NCI-H446 (cell line): ENCODE measurements around the gene COL18A1.

Source experiments
- DNase-seq, 2 experiments: peaks; one replicate each; lab custom pipeline; 2025; lab: John Stamatoyannopoulos, UW

The COL18A1 gene

DNA sequence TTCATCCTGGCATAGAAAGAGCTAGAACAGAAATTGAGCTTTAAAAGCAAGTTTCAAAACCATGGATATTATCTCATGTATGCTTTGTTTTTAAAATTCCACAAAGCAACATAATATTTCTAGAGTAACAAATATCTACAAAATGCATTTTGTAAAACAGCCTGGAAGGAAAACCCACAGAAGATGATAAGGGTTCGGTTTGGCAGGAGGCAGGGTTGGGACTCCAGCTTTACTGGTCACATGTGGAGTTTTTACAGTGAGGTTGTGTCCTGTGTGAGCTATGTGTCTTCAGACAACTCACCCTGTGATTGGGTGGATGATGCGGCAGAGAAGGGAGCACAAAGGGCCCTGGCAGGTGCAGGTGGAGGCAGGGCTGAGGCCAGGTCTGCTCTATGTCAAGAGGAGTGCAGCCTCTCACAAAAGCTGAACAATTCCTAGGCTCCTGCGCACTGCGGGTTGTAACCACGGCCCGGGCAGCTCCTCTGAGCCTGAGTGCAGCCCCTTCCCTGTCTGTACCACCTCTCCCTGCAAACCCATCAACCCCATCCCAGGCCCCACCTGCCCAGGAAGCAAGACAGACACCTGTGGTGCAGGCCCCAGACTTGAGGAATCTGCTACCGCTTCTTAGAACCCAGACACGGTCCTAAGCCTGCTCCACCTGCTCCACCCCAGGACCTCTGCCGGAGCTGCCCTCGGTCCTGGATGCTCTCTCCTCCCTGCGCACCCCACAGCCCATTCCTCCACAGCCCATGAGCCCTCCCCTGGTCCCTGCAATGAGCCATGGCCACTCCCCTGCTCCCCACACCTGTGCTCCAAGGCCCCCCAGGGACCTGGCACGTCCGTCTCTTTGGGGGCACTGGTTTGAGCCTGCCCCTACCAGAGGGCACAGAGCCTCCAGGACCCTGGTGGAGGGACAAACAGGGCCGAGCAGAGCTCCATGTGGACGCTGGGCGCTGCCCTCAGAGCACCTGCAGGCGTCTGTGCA lies 2.8 kb upstream of the COL18A1 start:
- DNase-seq: no peak

DNA sequence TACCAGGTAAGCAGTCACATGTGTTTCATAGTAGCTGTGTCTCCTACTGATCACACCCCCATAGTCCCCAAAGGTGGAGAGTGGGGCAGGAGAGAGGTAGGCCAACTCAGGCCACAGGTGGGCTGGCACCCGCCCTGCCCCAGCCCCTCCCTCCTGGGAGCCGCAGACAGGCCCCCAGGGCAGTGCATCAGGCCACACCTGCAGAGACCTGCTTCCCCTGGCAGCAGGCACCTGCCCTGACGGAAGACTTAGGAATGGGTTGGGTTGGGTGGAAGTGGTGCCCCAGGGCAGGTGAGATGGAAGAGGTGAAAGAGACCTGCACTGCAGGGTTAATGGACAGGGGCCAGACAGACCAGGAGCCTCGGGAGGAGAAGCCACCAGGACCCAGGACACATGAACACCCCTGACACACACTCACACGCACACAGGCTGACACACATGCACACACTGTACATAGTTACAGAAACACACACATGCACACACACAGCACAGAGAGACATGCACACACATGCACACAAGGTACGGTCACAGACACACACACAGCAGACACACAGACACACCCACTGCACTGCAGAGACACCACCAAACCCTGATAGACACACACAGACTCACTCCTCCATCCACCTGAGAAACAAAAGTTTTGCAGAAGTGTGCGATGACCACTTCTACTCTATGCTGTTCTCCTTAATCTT lies 1.7 kb upstream of the COL18A1 start:
- DNase-seq: no peak

DNA sequence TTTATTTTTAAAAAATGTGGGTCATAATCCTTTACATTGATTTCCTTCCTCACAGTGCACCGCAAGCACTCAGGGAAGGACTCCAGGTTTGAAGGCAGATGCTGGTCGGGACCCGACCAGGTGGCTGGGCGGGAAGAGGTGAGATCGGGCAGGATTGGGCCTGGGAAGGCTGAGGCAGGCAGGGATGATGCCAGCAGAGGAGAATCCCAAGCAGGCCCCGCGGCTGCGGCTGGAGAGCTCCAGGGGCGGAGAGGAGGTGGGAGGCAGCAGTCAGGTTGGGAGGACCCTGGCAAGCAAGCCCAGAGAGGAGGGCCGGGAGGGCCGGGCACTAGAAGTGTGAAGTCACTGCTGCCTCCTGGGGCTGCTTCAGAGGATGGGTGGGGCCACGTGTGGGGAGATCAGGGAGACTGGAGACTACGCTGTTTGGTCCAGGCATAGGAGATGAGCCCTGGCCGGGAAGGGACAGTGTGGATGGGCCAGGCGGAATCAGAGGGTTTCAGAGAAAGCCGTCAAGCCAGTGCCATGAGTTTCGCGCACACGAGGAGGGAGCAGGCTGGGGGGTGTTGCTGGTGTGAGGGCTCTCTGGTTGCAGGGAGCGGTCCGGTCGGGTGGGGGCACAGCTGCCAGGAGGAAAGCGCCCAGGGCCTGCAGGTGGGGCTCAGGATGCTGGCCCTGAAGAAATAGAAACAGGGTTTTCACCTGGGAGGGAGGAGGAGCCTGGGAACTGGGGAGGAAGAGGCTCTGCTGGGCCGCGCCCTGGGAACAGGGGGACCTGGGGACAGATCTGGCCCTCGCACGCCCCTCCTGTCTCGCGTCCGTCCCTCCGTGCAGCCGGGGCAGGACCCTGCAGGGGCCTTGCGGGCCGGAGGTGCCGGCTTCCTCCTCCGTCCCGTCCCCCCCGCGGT lies 888 bp upstream of the COL18A1 start:
- DNase-seq: no peak

DNA sequence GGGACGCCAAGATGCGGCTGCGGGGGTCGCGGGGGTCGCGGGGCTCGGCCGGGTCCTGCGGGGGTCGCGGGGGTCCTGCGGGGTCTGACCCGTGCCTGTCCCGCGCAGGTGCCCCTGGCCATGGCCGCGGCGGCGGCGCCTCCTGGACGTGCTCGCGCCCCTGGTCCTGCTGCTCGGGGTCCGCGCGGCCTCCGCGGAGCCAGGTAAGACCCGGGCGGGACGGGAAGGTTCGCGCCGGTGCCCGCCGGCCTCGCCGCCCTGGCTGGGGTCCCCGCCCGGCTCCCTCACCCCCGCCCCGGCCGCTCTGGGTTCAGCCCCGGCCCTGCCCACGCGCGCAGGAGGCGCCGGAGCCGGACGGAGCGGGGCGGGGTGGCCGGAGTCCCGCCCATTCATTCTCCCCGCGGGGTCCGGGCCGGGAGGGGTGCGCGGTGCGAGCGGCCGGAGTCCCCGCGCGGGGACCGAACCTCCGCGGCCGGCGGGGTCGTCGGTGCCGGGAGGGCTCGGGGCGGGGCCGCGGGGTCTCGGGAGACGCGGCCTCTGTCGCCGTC lies 380 bp downstream of the COL18A1 start:
- DNase-seq: no peak

DNA sequence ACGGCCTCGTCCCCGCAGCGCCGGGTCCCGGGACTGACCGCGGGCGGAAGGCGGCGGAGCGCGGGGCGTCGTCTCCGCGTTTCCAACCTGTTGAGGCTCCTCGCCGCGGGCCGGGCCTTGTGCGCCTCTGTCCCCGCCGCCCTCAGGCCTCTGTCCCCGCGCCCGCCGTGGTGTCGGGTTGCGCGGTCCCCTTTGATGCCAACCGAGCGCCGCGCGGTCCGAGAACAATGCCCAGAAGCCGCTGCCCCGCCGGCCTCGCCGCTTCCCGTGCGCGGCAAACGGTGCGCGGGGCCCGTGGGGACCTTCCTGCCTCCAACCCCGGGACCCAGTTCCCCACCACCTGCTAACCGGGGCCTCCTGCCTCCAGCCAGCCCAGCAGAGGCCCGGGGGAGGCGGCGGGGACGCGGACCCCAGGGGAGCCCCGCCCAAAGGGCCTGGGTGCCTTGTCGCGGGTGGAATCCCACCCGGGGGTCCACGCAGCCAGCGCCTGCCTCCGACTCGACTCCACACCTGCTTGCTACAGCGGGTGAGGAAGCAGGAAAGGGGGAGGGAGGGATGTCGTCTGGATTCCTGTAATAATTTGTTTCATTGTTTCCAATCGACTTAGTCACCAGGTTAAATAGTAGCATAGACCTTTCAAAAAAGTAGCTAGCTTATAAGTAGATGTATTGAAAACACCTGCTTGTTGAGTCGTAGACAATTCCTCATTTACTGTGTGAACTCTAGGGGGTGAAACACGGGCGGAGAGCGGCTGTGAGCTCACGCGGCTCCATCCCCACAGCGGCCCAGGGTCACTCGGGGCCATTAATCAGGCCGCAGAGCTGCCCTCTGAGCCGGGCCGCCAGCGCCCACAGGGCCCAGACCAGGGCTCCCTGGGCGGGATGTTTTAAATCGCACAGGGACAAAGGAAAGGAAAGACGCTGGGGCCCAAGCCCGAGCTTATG lies 1.1 kb downstream of the COL18A1 start:
- no peak for DNase-seq

DNA sequence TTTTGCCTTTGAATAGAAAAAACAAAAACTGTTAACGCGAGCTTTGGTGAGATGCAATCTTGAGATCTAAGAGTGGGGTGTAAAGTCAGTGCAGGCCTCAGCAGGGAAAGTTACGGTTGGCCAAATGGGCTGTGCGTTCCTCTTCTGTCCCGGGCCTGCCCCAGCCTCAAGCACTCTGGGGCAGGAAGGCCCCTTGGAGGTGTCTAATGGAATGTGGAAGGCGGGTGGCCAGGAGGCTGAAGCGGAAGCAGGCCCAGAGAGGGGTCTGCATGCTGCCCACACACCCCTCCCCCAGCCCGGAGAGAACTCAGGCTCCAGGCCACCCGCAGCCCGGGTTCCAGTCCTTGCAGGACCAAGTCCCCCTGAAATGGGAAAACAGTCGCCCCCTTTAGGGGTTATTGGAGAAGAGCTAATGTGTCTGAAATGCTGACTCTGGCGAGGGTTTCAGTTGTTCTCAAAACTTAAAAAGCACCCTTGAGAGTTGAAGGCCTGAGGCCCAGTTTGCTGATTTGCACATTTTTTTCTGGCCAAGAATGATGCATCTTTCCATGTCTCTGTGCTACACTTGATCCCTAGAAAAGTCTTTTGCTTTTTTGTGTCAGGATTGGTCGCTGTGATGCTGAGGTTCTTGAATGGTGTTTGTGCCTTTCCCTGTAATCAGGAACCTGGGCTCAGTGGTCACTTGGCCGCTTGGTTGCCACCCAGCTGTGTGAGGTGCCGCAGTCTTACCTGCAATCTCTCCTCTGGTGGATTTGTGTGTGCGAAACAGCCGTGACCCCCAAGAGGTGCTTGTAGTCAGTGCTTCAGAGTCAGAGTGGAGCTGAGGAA lies 2.0 kb downstream of the COL18A1 start:
- DNase-seq: no peak

DNA sequence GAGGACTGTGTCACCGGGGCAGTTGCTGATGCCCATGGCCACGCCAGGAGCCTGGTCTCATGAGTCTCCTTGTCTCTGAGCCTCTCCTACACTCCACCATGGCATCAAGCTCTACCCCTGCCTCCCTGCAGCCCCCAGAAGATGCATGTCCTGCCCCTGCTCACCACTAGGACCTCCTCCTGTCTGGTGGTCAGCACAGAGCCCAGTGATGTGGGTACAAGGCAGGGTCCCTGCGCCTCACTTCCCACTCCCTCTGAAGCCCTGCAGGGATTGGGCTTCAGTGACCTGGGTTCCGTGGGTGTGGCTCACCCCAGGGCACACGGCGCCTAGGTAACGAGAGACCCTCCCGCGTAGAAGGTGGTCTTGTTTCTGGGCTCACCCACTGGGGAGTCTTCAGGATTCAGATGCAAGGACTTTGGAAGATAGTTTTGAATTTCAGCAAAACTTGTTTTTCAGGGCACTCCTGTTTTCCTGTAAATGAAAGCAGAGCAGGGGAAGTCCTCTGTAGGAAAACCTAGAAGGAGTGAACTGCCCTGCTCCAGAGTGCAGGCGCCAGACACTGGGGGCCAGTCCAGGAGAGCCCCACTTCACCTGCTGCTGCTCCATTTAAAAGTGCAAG lies 2.8 kb downstream of the COL18A1 start:
- DNase-seq: no peak

DNA sequence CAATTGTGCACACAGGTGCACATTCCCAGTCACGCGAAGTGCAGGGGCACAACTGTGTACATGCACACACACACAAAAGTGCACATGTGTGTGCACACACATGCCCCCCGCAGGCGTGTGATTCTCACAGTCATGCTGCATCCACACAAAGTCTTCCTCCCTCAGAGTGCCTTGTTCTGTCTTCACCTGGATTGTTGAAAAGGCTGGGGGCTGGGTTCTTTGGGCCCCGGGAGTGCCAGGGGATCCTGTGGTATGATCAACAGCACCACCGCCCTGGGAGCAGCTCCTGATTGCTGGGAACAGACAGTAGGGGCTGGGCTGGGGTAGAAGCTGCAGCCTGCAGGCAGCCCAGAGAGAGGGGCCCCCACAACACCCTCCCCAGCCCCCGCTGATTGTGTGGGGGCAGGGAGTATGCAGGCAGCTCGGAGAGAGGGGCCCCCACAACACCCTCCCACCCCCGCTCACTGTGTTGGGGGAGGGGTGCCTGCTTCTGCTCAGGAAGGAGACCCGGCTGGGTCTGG lies 3.4 kb downstream of the COL18A1 start:
- no peak for DNase-seq

DNA sequence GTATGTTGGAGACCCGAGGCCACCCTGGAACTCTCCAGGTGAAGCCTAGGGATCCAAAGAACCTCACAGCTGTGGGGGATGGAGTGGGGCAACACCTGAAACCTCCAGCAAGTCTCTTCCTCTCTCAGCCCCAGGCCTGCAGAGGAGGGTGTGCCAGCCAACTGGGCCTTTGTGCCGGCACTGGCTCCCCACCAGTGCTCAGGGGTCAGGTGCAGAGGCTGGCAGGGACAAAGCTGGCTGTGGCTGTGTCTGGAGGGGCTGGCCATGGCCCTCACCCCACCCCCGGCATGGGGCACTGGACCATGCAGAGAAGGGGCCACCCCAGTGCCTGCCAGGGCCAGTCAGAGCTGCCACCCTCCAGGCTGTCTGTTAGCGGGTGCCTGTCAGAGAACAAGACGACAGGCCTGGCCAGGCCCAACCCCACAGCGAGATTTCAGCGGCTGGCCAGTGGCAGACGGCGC lies 3.9 kb downstream of the COL18A1 start:
- no peak for DNase-seq

DNA sequence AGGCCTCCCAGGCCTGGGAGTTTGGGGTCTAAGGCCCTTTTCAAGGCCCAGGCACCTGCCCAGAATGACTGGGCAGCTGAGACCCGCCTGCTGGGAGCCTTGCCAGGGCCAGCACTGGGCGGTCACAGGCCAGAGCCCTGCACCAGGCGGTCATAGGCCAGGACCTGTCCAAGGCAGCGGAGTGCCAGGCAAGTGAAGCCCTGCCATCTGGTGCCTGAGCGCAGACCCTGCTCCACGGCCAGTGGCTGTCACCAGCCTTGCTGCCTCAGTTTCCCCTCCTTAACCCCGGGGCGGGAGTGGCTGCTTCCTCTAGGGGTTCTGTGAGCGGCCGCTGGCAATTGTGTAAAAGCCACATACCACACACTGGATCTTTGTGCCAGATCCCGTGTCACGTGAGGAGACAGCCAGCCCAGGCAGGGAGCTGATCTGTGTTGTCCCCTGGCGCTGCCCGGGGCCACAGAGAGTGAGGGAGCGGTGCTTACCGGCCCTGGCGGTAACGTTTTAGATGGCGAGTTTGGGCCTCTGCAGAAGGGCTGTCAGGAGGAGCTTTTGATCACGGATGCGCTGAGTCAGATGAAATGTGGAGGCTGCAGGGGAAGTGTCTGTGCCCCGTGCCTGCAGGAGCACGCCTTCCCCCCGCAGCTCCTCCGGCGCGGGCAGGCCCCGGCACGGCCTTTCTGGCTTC lies 4.6 kb downstream of the COL18A1 start:
- no peak for DNase-seq

DNA sequence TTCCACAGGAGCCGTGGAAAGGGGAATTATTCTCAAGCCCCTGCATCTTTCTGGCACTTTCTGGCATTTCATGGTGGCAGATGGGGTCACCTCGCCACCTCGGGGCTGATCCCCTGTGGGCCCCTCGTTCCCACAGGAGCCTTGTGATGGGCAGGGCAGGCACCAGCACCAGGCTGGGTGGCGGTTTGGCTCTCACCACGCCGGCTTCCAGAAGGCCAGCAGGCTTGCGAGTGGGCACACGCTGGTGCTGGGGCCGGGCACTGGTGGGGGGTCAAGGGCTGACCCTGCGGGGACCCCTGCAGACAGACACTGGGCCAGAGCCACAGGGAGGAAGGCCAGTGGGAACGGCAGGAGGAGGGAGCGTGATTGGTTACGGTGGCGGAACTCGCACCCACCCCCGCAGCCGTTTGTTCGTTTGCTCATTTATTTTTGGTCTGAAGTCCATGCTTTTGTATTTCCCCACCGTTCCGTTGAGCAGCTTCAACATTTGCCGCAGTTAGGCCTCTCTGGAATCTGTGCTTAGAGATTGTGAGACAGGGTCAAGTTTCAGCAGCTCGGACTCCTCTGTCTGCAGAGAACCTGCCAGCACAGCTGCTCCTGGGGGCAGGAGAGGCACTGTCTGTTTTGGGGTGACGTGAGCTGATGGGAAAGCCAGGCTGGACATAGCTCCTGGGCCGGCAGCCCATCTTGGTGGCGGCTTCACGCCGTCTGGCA lies 5.3 kb downstream of the COL18A1 start:
- DNase-seq: no peak

DNA sequence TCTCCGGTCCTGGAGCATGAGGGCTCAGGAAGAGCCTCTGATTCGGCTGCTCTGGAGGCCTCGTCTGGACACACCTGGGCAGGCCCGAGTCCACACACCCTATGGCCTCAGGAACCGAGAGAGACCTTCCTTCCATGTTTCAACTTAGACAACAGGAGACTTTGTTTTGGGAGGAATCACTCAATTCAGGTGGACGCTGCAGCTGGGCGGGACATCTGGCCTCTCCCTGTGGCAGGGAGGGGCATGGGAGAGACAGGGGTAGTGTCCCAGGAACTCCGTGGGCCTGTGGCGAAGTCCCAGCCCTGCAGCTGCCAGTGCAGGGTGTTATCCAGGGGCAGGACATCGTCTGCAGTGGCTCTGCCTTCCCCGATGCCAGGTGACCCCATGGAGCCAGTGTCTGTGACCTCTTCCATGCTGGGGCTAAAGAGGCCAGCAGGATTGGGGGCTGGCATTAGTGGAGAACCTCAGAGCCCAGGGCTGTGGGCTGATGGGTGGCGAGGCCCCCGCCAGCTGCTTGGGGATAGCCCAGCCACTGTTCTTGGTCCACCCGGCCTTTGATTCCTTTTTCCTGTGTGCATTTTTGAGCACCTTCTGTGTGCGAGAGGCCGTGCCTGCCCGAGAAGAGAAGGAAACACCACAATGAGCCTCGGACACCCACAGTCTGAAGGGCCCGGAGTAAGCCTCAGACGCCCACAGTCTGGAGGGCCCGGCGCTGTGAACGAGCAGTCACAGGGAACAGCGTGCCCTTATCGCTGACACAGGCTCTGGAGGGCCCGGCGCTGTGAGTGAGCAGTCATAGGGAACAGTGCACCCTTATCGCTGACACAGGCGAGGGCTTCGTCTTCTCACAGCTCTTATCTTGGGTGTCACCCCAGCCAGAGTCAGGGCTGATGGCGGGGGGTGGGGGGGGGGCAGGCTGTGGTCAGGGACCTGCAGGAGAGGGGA lies 6.2 kb downstream of the COL18A1 start:
- no peak for DNase-seq

DNA sequence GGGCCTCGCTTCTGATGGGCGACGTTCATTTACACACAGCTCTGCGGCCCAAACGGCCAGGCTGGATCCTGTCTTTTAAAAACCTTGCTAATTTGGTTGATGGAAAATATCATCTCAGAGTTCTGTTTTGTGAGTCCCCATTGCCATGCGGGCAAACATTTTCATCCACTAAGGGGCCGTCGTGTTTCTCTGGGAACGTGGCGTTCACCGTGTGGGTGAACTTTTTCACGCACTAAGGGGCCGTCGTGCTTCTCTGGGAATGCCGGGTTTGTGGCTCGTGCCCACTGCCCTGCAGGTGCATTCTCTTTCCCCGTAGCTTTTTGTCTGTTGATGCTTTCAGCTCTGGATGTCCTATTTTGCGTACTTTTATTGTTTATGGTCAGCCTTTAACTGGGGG lies 6.8 kb downstream of the COL18A1 start:
- DNase-seq: no peak

DNA sequence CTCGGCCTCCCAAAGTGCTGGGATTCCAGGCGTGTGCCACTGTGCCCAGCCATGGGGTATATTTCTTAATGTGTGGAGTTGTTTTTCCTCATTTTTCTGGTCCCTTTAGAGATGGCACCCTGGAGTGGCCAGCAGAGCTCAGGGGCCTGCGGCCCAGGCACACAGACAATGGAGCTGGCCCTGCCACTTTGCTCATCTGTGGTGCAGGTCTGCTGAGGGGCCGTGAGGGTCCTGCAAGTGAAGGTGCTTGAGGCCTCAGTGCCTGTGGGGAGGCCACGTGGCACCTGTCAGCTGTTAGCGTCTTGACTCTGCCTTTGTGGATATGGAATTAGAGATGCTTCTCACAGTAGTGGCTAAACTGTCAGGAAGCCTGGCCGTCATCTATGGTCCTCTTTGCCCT lies 7.5 kb downstream of the COL18A1 start:
- DNase-seq: no peak

DNA sequence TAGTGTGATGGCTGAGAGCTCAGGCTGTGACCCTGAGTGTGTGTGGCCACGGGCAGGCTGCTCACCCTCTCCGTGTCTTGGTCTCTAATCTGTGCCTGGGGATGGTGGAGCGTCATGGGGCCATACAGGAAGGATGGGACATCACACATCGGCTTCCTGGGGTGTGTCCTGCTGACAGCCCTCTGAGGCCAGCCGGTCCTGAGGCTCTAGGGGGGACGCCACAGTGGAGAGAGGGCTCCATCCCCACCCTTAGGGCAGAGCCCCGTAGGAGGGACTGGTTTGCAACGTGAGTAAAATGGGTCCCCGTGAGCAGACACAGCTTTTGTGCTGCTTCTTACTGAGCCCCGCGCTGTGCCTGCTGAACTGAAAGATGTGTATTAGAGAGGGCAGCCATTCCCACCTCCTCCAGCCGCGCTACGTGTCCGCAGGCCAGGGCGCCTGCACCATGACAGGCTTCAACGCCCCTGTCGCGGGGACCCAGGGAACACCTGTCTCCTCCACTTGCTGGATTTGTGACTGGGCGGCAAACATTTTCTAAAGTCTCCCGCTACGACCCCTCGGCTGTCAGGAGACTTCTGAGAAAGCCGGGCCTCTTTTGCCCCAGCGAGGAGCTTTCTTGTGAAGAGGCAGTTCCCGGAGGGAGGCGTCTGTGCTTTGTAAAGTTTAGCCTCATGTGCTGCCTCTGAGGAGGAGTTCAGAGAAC lies 8.1 kb downstream of the COL18A1 start:
- no peak for DNase-seq

DNA sequence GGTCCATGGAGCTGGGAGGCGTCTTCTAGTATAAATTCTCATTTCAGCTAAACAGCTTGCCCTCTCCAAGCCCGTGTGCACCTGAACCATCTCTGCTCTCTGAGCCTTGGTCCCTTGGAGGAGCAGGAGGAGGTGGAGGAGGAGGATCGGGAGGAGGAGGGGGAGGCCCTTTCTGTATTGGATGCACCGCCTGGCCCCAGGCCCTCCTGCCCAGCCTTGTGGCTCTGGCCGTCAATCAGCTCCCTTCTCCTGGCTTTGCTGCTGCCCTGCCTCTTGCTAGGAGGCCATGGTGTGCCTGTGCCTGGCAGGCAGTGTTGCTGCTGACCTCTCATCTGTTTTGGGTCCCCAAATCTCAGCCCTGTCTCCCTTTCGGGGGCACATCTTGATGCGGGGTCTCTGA lies 9.0 kb downstream of the COL18A1 start:
- DNase-seq: no peak
